GM18505 (cell line): ENCODE results near the gene HOXD4.

ENCODE experiments used
- ATAC-seq: cut with Tn5 transposase; IDR thresholded peaks from one replicate; pipeline ENCODE4 v1.9.1; 2021; ENCODE audit not compliant: unreplicated experiment
- POLR2A ChIP-seq: IDR thresholded peaks from 4 replicates; pipeline ENCODE4 v1.6.1; 2011; ENCODE audit warnings: borderline replicate concordance; ENCODE audit not compliant: insufficient read depth, insufficient read length; ENCODE audit errors: extremely low read depth

The HOXD4 gene

DNA sequence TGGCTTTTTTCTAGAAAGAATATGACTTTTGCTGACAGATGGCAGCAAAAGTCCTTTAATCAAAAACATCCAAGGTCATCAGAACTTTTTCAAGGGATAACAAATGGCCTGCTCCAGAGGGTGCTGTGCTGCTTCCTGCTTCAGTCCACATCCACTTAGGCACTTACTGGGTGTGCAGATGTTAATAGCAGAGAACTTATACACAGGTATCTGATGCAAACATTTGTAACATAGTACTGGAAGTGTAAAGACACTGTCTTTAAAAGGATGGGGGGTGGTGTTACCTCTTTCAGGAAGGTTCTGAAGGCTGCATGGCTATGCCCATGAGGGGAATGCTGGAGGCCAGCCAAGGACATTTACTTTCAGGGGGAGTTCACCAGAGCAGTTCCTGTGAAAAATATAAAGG is 16.3 kb upstream of the HOXD4 start:
- ATAC-seq: no peak
- no peak for TF ChIP-seq POLR2A

DNA sequence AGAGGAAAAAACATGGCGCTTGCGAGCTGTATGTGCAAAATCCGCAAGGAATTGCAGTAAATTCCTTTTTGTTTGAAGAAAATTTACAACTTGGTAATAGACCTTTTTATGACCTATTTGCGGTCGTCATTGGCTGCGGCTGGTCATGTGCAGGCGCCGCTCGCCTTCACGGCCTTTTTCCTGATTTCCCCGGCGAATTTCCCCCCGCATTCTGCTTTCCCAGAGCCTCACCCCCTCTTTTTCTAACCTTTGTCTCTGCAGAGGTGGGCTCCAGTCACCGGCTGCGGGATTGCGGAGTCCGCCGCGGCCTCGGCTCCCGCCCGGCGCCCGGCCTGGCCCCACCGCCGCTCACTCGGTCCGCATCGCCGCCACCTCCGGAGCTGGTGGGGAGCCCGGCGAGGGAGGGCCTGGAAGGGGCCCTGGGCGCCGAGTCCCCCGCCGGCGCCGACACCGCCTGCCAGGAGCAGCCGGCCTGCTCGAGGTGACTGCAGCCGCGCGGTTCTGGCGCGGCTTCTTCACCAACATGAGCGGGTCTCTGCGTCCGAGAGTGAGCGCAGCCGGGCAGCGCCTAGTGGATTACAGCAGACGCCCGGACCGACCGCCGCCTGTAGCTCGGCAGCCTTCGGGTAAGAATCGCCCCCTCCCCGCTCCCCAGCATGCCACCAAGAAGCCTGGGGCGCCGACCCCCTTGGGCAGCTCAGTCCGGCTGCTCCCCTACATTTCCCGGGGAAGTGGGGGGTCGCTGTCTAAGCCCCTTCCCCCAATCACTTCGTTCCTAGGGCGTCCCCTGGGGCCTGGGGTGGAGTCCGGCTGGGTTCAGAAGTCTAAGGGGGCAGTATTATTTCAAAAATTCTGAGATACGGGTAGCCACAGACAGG is 14.7 kb upstream of the HOXD4 start:
- TF ChIP-seq POLR2A: no peak
- ATAC-seq: no peak

DNA sequence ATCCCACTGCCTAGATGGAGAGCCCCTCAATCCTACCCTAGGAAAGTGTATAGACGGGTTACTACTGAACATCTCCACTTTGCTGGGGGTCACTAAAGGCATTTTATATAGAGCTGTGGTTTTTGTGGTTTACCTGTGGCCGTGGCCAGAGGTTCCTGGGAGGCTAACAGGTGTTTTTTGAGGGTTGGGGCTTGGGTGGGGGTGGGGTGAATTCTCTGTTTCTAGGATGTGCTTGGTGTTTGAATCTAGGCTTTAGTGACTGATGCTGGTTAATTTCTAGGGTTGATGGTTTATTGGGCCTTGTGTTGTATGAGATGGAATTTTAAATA is 14.1 kb upstream of the HOXD4 start:
- TF ChIP-seq POLR2A: no peak
- ATAC-seq: no peak

DNA sequence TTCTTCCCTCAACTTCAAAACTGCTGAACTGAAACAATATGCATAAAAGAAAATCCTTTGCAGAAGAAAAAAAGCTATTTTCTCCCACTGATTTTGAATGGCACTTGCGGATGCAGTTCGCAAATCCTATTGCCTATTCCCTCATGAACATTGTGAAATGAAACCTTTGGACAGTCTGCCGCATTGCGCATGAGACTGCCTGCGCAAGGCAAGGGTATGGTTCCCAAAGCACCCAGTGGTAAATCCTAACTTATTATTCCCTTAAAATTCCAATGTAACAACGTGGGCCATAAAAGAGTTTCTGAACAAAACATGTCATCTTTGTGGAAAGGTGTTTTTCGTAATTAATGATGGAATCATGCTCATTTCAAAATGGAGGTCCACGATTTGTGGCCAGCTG is 13.4 kb upstream of the HOXD4 start:
- no peak for ATAC-seq
- TF ChIP-seq POLR2A: no peak

DNA sequence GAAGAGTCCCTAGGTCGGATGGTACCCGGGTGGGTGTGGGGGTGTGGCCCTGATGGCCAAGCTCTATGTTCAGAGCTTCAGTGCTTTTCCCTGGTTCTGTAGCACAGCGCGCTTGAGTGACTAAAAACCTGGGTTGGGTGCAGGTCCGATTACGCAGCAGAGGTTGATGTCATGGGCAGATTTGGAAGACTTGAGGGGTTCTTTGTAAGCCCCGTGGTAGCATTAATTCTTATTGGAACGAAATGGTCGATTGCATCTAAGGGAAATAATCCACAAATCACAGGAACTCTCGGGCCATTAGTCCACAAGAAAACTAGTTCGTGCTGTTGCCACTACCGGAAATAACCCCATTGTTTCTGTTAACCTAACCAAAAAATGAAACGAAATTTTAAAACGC is 12.8 kb upstream of the HOXD4 start:
- ATAC-seq: no peak
- TF ChIP-seq POLR2A: no peak

DNA sequence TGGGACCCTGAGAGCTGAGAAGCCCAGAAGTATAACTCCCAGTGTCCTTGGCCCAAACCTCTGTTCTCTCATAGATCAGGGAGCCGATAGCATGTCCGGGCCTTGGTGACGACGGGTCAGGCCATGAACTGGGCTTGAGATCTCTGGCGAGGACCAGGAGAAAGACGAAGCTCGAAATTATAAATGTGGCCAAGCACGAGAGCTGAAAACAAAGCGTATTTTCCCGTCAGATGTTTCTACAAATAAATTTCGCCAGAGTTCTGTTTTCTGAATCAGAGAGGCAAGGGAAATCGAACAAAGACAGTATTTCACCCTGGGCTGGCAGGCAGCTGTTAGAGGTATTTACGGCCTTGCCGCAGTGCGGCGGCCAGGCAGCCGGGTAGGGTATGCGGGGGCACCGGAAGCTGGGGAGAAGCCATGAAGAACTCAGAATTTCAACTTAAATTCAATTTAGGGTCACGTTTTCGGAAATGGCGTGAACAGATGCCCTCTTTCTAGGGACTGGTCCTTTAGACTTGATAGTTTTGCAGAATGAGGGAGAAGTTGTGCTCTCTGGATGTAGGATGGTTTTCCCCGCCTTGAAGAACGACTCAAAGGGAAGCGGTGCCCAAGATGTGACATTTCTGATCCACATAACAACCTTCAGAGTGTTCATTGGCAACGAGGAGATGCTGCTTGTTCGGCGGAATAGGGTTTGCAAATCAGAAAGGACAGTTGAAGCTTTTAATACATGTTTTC is 12.3 kb upstream of the HOXD4 start:
- no peak for ATAC-seq
- TF ChIP-seq POLR2A: no peak

DNA sequence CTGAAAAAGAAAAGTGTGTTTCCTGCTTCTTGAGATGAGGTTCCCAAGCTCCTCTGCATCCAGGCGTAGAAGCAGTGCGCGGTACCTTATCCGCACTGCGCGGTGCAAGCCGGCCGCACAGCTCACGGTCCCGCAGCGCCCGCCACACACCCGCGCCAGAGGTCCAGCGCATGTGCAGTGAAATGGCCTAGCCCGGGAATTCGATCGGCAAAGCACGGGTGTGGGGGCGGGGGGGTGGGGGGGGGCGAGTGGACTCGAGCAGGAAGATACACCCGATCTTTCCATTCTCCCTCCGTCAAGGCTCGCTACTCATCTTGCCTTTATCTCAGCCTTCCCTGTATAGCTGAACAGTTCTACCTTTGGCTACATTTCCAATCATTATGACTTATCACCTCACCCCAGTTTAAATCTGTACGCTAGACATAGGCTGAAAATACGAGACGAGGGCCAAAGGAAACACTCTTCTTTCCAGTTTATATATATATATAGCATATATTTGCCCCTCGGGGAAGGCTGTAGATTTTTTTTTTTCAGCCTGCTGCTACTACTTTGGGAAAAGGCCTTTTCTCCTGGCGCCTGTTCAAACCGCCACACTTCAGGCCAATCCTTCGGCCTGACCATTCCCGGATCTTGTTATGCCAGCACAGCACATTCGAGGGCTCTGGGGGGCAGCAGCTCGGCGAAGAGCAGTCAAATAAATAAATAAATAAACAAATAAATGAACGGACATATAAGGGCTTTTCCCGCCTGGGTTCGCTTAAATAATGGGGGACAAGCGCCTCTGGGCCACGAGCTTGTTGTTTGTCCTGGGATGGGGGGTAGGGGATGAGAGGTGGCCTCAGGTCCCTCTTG is 11.5 kb upstream of the HOXD4 start:
- no peak for TF ChIP-seq POLR2A
- no peak for ATAC-seq

DNA sequence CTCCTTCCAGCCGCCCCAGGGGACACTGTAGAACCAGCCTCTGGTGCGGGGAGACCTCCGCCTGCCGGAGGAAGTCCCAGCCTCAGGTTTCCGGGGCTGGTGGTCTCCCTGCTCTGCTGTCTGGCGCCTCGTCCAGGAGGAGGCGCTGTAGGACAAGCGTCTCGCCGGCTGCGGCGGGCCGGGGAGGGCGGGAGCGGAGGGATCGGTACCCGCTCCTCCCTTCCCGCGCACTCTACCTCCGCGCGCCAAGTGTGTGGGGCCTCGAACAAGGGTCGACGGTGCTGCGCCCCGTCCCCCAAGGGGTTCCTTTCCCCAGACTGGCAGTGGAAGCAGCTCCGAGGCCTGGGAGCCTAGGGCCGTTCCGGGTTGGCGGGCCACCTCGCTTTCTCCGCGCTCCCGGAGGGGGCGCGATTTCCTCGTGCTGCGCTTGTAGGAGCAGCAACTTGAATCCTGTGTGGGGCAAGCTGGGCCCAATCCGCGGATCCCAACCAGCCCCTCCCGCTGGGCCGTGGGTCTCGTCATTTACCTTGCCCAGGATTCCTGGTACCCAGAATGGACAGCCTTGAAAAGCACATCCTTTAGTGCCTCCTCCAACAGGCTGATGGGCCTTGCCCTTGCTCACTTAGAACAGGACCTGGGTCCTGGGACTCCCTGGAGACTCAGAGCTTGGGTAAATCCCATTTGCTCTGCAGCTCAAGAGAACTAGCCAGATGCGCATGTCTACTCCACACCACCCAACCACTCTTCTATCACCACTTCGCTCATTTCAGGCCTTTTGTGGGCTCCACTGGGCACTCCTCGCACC is 10.6 kb upstream of the HOXD4 start:
- peak; percentile 92 for ATAC-seq

DNA sequence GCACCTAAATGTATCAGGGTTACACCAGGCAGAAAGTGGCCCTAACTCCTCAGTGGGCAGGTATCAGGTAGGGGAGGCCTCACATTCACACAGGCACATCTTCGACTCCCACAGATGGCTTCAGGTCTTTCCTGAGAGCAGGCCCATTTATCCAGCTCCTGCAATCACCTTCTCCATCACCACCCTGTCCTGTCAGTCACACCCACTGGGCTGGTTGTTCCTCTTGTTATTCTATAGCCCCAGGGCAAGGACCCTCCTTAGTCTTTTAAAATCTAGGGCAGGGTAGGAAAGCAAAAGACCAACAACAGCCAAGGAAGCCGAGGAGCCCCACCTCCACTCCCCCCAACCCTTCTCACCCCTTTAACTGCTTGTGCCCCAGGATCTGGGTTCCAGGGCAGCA is 9.1 kb upstream of the HOXD4 start:
- no peak for ATAC-seq
- TF ChIP-seq POLR2A: no peak

More for the DNA sequence above, 10.6 kb upstream of the HOXD4 start:
- no peak for TF ChIP-seq POLR2A

DNA sequence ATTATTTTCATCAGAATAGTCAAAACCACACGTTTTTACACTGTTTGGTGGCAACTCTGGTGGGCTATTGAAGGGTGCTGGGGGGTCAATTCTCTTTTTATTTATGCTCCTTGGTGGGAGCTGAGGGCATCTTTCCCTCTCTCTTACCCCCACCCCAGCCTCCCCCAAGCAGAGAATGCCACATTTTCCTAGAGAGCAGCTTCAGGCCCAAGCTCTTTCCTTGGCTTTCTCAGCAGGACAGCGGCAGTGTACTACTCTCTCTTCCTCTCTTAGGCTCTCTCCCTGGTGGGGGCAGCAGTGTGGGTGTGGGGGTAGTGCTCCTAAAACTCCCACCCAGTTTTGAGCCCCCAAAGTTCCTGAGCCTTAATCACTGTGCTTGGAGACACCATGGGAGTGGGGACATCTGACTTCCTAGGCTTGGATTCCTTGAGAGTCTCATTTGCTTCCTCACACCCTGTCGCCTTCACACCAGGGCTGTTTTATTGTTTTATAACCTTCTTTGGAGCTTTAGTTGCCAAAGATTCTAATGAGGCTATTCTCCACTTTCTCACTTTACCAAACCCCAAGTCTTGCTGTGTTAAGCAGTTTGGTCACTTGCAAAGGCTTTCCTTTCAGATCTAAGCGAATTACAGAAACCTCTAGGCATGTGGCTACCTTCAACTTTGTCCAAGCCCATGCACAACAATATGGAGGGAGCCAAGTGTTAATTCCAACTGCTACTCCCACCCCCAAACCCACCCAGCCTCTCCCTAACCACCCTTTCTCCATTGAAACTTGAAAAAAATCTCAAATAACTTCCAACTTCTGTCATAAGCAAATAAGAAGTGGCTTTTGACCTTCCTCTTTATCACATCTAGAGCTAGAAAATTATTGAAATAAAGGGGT is 6.0 kb upstream of the HOXD4 start:
- no peak for ATAC-seq
- no peak for TF ChIP-seq POLR2A

DNA sequence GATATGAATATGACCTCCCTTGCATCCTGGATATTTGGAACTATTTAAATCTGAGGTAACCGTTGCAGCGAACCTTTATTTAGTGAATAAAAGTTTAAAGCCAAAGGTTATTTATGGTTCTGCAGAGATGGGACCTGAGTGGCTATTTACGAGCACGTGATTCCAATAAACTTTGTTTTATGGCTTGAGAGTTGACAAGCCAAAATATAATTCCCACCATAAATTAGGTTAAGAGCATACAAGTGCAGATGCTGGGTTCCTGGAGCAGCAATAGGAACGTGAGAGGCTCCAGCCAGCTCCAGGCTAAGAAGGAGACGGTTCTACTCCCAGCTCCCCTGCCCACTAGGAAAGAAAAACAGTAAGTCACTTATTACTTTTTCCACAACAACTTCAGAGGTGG is 5.2 kb upstream of the HOXD4 start:
- no peak for ATAC-seq
- no peak for TF ChIP-seq POLR2A

DNA sequence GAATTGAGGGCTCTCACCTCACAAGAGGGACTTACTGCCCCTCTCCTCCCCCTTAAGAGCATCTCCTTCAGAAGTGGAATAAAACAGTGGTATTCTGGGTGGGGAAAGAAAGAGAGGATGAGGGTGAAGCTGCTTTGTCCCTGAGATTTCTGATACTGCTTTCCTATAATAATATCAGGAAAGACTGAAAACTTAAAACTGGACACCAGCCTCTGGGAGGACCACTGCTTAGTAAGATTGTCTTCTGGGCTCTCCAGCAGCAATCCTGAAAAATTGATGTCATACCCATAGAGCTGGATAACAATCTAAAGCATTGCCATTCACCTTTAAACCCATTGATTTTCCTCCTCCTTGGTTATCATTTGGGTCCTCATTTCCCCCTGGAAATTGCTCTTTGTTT is 4.7 kb upstream of the HOXD4 start:
- no peak for TF ChIP-seq POLR2A
- no peak for ATAC-seq

DNA sequence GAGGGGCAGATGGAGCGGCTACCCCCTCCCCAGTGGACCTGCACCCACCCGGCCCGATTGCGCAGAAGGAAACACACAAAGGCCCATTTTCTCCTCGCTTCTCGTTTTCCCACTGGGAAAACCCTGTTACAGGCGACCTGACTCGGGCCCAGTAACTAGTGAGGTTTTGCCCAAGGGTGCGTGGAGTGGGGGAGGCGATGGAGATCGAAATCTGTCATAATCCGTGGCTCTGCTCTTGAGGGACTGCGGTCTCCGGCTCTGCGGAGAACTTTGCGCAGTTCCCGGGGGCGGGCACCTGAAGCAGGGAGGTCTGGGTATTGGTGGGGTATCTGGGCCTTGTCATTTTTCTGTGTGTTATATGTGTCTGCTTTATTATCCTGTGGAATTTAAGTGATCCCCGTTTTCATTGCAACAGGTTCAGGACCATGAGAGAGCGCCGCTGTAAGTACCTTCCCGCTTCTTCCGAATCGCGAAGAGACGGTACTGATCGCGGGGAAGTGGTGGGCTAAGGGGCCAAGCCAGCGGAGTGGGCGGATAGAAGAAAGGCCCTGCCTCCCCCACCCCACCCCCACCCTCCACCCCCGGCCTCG is 4.0 kb upstream of the HOXD4 start:
- ATAC-seq: no peak

More for the DNA sequence above, 4.0 kb upstream of the HOXD4 start:
- no peak for TF ChIP-seq POLR2A
